HL-60/S4 treated with phorbol 12-myristate 13-acetate at 8.2 ng/mL for 4 days and 3 days (cell line): Measurements from ENCODE around the gene PACS2.

Experiments used
- in situ Hi-C: fragments of 300-500 bp; cut with MboI; formaldehyde crosslinking; loops from 2 replicates; pipeline ENCODE4 v1.15.0; 2022; ENCODE audit warnings: low sequenced_read_pairs

The PACS2 gene

GRCh38 chr14:105366386-105367074 lies 52.0 kb downstream of the PACS2 start:
- in situ Hi-C loops, result loop anchor here (10.0 kb wide), 1 partner anchor 262 kb away; no protein-coding TSS in a partner anchor

- in situ Hi-C loops, result loop anchor here (10.0 kb wide), 1 partner anchor 263 kb away; no protein-coding TSS in a partner anchor
These were observed 52.8 kb downstream of the PACS2 start for GRCh38 chr14:105367116-105368031.

GRCh38 chr14:105368032-105368417 lies 53.5 kb downstream of the PACS2 start:
- in situ Hi-C loops, result loop anchor here (10.0 kb wide), 1 partner anchor 263 kb away; no protein-coding TSS in a partner anchor

- in situ Hi-C loops, result loop anchor here (10.0 kb wide), 1 partner anchor 264 kb away; no protein-coding TSS in a partner anchor
These were observed 53.9 kb downstream of the PACS2 start for GRCh38 chr14:105368426-105368825.

- in situ Hi-C loops, result loop anchor here (10.0 kb wide), 1 partner anchor 264 kb away; no protein-coding TSS in a partner anchor
These were observed 54.5 kb downstream of the PACS2 start for GRCh38 chr14:105368910-105369652.

- in situ Hi-C loops, result loop anchor here (10.0 kb wide), 2 partner anchors 115 to 265 kb away; partner anchors contain the start of gene CRIP1
These were observed 55.1 kb downstream of the PACS2 start for GRCh38 chr14:105369653-105370040.

GRCh38 chr14:105374389-105374788 lies 59.8 kb downstream of the PACS2 start:
- in situ Hi-C loops, result loop anchor here (10.0 kb wide), 1 partner anchor 110 kb away; the partner anchor contains the start of gene CRIP1

GRCh38 chr14:105375635-105376057 lies 61.1 kb downstream of the PACS2 start:
- in situ Hi-C loops, result loop anchor here (10.0 kb wide), 1 partner anchor 109 kb away; the partner anchor contains the start of gene CRIP1

GRCh38 chr14:105376521-105377440 lies 62.2 kb downstream of the PACS2 start:
- in situ Hi-C loops, result loop anchor here (10.0 kb wide), 1 partner anchor 108 kb away; the partner anchor contains the start of gene CRIP1

- in situ Hi-C loops, result loop anchor here (10.0 kb wide), 1 partner anchor 107 kb away; the partner anchor contains the start of gene CRIP1
These were observed 63.1 kb downstream of the PACS2 start for GRCh38 chr14:105377555-105378182.

- in situ Hi-C loops, result loop anchor here (10.0 kb wide), 1 partner anchor 107 kb away; the partner anchor contains the start of gene CRIP1
These were observed 63.7 kb downstream of the PACS2 start for GRCh38 chr14:105378199-105378598.

- in situ Hi-C loops, result loop anchor here (10.0 kb wide), 1 partner anchor 106 kb away; the partner anchor contains the start of gene CRIP1
These were observed 64.5 kb downstream of the PACS2 start for GRCh38 chr14:105378873-105379685.

GRCh38 chr14:105379946-105380345 lies 65.4 kb downstream of the PACS2 start:
- in situ Hi-C loops, result loop anchor here (10.0 kb wide), 1 partner anchor 105 kb away; the partner anchor contains the start of gene CRIP1

- in situ Hi-C loops, result no loop called here
These were observed 66.2 kb downstream of the PACS2 start for GRCh38 chr14:105380756-105381155.

GRCh38 chr14:105381446-105382342 lies 67.1 kb downstream of the PACS2 start:
- in situ Hi-C loops, result no loop called here

- in situ Hi-C loops, result no loop called here
These were observed 68.0 kb downstream of the PACS2 start for GRCh38 chr14:105382343-105383082.
